Duodenal mucosa (tissue), 2 donors: ENCODE measurements around the gene EFTUD2.
"Not testable (repeated sequence)": the region's sequence is repeated elsewhere in the genome, so short reads cannot be mapped to it uniquely, and the experiment has no call there.

Source experiments
- H3K27ac ChIP-seq: one replicate; pipeline ENCODE4 v1.7.0; 2013; ENCODE audit warnings: low read depth, low read length
- H3K27me3 ChIP-seq, 2 donors: one replicate each; pipeline ENCODE4 v1.7.0; 2013; ENCODE audit warnings: low read length in 2 of 2, control low read depth in 1 of 2; ENCODE audit not compliant: insufficient read depth in 2 of 2, control insufficient read depth in 1 of 2
- H3K36me3 ChIP-seq, 2 donors: one replicate each; pipeline ENCODE4 v1.7.0; 2013; ENCODE audit warnings: low read length in 2 of 2, control low read depth in 1 of 2; ENCODE audit not compliant: insufficient read depth in 2 of 2, control insufficient read depth in 1 of 2
- H3K4me1 ChIP-seq, 2 donors: one replicate each; pipeline ENCODE4 v1.7.0; 2013; ENCODE audit warnings: low read length in 2 of 2, control low read depth in 1 of 2; ENCODE audit not compliant: insufficient read depth in 2 of 2, control insufficient read depth in 1 of 2
- H3K4me3 ChIP-seq, 2 donors: one replicate each; pipeline ENCODE4 v1.7.0; 2013; ENCODE audit warnings: low read length in 2 of 2, low read depth in 1 of 2
- H3K9ac ChIP-seq, 2 donors: one replicate each; pipeline ENCODE4 v1.7.0; 2013; ENCODE audit warnings: low read length in 2 of 2, low read depth in 1 of 2
- H3K9me3 ChIP-seq, 2 donors: one replicate each; pipeline ENCODE4 v1.7.0; 2013; ENCODE audit warnings: low read length in 2 of 2, control low read depth in 1 of 2; ENCODE audit not compliant: control insufficient read depth in 1 of 2

EFTUD2 gene

DNA sequence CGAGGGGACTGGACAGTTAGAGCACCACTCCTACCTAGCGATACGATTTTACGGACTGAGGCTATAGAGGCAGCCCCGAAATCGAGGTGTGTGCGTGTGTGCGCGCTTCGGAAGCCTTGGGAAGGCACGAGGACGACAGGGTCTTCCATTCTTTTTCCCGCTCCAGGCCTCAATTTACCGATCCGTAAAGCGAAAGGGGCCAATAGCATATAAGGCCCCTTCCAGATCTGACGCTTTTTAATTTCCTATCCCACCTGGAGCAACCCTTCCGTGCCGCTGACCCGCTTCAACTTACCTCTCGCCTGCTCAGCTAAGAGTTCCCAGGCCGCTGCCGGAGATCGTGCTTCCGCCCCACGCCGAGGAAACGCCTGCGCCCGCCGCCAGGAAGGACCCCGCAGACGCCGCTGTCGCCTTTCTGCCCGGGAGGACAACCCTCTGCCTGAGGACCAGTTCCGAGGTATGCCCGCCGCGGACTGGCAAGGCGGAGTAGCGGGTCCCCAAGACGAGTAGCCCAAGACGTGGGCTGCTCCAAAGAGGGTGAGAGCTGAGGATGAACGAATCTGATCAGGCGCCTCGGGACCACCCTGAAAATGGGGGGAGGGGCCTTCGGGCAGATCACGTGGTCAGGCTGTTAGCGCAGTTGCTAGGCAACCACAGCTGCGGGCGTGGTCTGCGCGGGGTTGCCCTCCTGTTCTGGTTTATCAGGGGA, at the start of gene EFTUD2:
Gene EFTUD2, minus strand, starts transcription at position 372 of the 709 bp plus-strand sequence. CDS start 4,924 bp downstream, outside the sequence.
- peak within 1 kb of the TSS; percentile 89 to 98 for H3K9ac ChIP-seq
- peak within 1 kb of the TSS; percentile 93 to 99 for H3K4me3 ChIP-seq
- no peaks in the 10 kb centered on the region for H3K27me3 ChIP-seq
- peaks cover 16 to 27% of the 10 kb centered on the region in 2 donors for H3K4me1 ChIP-seq
- H3K36me3 ChIP-seq: peaks cover 3% of the 10 kb centered on the region in 2 donors
- peak within 1 kb of the TSS; percentile 97 for H3K27ac ChIP-seq
- H3K9me3 ChIP-seq: no peaks in the 10 kb centered on the region

DNA sequence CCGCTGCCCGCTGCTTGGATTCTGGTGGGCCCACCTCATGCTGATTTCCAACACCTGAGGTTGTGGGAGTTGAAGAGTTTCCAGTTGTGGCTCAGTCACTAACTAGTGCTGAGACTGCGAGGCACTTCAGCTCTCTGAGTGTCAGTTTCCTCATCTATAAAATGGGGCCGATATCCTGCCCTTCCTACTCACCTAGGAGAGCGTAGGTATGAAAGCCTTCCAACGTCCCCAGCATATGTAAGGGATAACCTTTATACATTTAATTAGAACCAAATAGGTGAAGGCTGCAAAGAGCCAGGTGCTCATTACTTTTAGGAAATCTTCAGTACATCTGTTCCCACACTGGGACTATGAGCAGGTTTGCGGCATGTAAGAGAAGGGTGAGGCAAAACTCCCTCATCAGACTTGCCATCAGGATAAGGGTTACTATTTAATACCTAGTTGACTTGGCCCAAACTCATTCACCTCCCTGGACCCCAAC, 49.1 kb upstream of the EFTUD2 start:
- no peaks in the 10 kb centered on the region for H3K36me3 ChIP-seq
- no peaks in the 10 kb centered on the region for H3K9me3 ChIP-seq
- no peak overlapping the region for H3K27ac ChIP-seq
- H3K9ac ChIP-seq: peak overlapping the region; percentile 65 to 76
- H3K27me3 ChIP-seq: no peaks in the 10 kb centered on the region
- H3K4me3 ChIP-seq: peak overlapping the region; percentile 84 to 90
- peaks cover 6 to 8% of the 10 kb centered on the region in 2 donors for H3K4me1 ChIP-seq

DNA sequence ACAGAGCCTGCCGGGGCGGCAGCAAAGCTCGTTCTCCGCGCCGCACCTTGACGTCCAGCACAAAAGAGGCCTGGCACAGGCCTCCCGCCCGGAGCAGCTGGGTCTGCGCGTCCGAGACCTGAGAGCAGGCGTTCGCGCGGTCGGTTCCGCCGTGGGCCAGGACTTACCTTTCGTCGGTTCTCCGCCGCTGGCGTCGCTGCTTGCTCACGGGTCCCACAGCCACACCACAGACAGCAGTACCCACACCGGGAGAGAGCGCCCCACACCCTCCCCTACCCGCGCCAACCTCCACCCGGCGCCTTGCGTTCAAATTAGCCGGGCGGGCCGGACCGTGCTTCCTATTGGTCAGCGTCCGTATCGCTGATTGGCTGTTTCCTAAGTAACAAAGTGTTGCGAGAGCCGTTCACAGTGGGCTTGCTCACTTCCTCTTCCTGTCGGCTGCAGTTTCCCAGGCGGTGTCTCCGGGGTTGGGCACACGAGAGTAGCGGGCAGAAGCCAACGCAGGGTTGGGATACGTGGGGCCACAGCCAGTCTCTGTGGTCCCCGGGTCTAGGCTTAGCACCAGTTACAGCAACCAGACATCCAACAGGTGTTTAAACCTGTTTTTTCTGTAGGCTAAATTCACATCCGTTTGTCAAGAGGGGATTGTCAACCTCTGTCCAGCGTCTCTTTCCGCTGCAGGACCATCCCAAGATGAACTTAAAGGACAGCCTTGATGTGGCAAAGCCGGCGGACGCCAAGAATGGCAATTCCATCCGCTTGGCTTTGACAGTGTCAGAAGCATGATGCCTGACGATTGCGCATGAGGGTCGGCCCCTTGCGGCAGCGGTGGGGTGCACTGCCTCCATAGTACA, 48.4 kb upstream of the EFTUD2 start, which contains the start of gene KIF18B:
Gene KIF18B, minus strand, starts transcription at position 313 of the 854 bp plus-strand sequence. CDS start 11,429 bp downstream, outside the sequence.
- Histone ChIP-seq H3K9me3 (no peaks in the 10 kb centered on the region), H3K9ac (peak within 1 kb of the TSS; percentile 65 to 76), H3K4me3 (peak within 1 kb of the TSS; percentile 84 to 90), H3K27ac (no peak within 1 kb of the TSS), H3K27me3 (no peaks in the 10 kb centered on the region), H3K4me1 (peaks cover 6 to 8% of the 10 kb centered on the region in 2 donors), H3K36me3 (no peaks in the 10 kb centered on the region)

DNA sequence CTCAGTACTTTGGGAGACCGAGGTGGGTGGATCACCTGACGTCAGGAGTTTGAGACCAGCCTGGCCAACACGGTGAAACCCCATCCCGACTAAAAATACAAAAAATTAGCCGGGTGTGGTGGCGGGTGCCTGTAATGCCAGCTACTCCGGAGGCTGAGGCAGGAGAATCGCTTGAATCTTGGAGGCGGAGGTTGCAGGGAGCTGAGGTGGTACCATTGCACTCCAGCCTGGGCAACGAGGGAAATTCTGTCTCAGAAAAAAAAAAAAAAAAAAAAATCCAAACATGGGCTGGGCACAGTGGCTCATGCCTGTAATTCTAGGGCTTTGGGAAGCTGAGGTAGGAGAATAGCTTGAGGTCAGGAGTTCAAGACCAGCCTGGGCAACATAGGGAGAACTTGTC, 46.4 kb upstream of the EFTUD2 start:
- not testable (repeated sequence) for H3K4me1 ChIP-seq, H3K36me3 ChIP-seq, H3K27ac ChIP-seq, H3K9ac ChIP-seq, H3K9me3 ChIP-seq, H3K4me3 ChIP-seq, H3K27me3 ChIP-seq

DNA sequence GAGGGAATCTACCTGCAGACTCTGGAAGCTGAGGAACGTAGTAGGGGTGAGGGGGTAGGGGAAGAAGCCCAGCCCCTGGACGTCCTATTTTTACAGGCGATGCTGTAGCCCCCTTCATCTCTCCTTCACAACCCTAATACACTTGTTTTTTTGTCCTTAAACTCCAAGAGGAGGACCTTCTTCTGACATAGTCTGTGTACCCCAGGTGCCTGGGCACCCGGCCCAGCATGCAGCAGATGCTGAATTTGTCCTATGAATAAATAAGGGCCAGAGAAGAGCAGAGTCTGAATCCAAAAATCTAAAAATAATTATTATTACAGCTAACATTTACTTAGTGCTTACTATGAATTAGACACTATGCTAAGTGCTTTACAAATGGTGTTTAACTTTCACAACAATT, 43.2 kb upstream of the EFTUD2 start:
- Histone ChIP-seq H3K4me3 (no peak overlapping the region), H3K9me3 (no peaks in the 10 kb centered on the region), H3K27me3 (no peaks in the 10 kb centered on the region), H3K4me1 (peaks cover 0 to 5% of the 10 kb centered on the region in 2 donors), H3K27ac (no peak overlapping the region), H3K9ac (no peak overlapping the region), H3K36me3 (no peaks in the 10 kb centered on the region)

DNA sequence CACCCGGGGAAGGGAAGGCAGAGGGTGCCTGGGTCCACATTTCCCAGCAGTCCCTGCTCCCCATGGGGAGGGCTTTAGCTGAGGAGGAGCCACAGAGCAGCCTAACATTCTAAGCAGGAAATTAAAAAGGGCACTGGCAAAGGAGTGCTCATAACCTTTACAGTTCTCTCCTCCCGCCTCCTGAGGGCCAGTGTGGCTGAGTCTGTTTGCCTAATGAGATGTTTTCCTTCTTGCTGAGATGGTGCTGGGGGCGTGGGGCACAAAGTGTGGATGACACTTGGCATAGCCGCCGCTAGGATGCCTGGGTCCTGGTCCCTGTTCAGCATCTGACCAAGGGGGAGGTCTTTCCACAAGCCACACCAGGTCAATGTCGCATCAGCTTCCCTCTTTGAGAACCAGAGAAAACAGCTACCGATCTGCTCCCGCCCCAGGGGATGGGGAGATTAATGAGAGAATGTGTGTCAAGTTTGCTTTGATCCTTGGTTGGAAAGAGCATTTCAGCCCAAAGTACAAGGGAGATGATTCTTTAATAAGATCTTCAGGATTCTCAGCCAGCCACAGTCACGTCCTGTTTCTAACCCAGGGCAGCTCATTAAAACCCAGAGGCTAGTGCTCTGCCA, 42.6 kb upstream of the EFTUD2 start:
- H3K27ac ChIP-seq: no peak overlapping the region
- no peaks in the 10 kb centered on the region for H3K27me3 ChIP-seq
- no peaks in the 10 kb centered on the region for H3K36me3 ChIP-seq
- H3K4me3 ChIP-seq: no peak overlapping the region
- H3K9ac ChIP-seq: no peak overlapping the region
- no peaks in the 10 kb centered on the region for H3K4me1 ChIP-seq
- no peaks in the 10 kb centered on the region for H3K9me3 ChIP-seq

DNA sequence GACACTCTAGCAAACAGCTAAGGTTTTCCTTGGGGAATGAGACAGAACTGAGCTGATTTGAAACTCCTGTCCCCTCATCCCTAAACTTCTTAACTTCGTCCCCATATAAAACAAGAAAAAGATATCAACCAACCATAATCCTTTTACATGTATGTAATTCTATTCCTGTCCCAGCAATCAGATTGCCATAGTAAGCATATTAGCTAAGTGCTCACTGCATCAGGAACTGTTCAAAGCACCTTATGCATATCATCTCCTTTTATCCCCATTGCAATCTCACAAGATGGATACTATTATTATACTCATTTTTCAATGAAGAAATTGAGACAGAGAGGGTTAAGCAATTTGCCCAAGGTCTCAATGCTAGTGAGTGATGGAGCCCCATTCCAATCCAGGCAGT, 41.5 kb upstream of the EFTUD2 start:
- Histone ChIP-seq H3K27me3 (no peaks in the 10 kb centered on the region), H3K27ac (no peak overlapping the region), H3K4me1 (no peaks in the 10 kb centered on the region), H3K9ac (no peak overlapping the region), H3K9me3 (no peaks in the 10 kb centered on the region), H3K4me3 (no peak overlapping the region), H3K36me3 (peaks cover 0 to 1% of the 10 kb centered on the region in 2 donors)

DNA sequence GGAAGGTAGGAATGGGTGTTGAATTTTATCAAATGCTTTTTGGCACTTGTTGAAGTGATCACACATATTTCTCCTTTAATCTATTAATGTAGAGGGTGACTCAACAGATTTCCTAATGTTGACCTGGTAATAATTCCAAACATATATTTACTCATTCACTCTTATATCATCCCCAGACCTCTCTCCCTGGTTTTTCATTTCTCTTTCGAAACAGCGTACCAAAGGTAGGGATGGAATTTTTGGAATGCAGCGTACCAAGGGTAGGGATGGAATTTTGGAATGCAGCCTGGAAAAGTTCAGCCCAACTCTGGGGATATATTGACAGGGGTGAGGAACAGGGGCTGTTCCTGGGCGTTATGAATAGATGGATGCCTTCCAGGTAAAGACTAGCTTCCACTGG, 41.1 kb upstream of the EFTUD2 start:
- Histone ChIP-seq H3K27me3 (no peaks in the 10 kb centered on the region), H3K9me3 (no peaks in the 10 kb centered on the region), H3K9ac (no peak overlapping the region), H3K27ac (no peak overlapping the region), H3K4me3 (no peak overlapping the region), H3K4me1 (no peaks in the 10 kb centered on the region), H3K36me3 (peaks cover 0 to 6% of the 10 kb centered on the region in 2 donors)

DNA sequence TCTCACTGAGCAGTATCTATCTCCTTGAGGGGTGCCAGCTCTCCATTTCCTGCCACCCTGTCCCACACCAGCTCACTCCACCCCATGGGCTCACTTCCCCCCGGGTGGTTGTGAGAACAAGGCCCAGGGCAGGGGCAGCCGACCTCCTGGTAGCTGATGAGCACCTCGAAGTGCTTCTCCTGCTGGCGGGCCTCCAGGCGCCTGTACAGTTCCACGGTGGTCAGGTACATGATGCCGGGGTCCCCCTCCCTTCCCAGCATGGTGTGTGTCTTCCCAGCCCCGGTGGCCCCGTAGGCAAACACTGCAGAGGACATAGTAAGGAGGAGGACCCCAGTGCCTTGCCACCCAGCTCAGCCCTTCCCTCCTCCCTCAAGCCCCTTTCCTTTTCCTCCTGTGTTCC, 35.9 kb upstream of the EFTUD2 start:
- Histone ChIP-seq H3K9ac (no peak overlapping the region), H3K27me3 (no peaks in the 10 kb centered on the region), H3K36me3 (peaks cover 0 to 36% of the 10 kb centered on the region in 2 donors), H3K9me3 (no peaks in the 10 kb centered on the region), H3K4me1 (no peaks in the 10 kb centered on the region), H3K4me3 (no peak overlapping the region), H3K27ac (no peak overlapping the region)

DNA sequence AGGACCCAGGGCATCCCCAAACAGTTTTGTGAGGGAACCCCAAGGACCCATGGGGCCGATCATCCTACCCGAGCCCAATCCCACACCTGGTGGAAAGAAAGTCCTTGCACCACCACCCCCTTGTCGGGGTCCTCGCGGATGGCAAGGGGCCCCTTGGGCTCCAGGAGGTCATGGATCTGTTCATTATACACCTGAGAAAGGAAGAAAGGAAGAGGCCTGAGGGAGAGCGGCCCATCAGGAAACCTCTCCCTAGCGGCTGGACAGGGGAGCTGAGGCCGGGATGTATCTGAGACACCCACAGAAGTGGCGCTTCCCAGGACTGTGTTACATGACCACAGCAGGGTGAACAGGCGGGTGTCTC, 35.5 kb upstream of the EFTUD2 start:
- Histone ChIP-seq H3K9ac (no peak overlapping the region), H3K4me3 (no peak overlapping the region), H3K4me1 (no peaks in the 10 kb centered on the region), H3K27me3 (no peaks in the 10 kb centered on the region), H3K36me3 (peaks cover 0 to 40% of the 10 kb centered on the region in 2 donors), H3K27ac (no peak overlapping the region), H3K9me3 (no peaks in the 10 kb centered on the region)
